GM12878 (cell line): Measurements from ENCODE around the gene FILIP1L. TPM values are rescaled to one million over a fixed set of nuclear protein-coding genes. Genes with fewer than 3 reads are reported as not detected.

Experiments used
- ATAC-seq: fragments of 200-7000 bp; cut with Tn5 transposase; 3 replicates; pipeline ENCODE4 v1.9.1; 2020; ENCODE audit warnings: mild to moderate bottlenecking, moderate library complexity
- BruUV-seq: library from RNA; stranded (reverse); fragments of 400-500 nt; replicated peaks from 2 replicates; lab custom pipeline; 2021; lab: Mats Ljungman, UMichigan
- CTCF ChIA-PET: fragments of 300-600 bp; sonication (Branson Sonifier 250); formaldehyde crosslinking; extraction: SDS; loops from one replicate; lab custom pipeline; 2021; ENCODE audit warnings: inconsistent platforms; lab: Yijun Ruan, JAX
- POLR2A ChIA-PET: fragments of 350-600 bp; formaldehyde crosslinking; extraction: SDS; loops from one replicate; lab custom pipeline; 2021; ENCODE audit warnings: inconsistent platforms; lab: Charles Lee
- RAD21 ChIA-PET: fragments of 300-600 bp; sonication (Branson Sonifier 250); formaldehyde crosslinking; loops from one replicate; lab custom pipeline; 2023; ENCODE audit warnings: antibody characterized with exemption; ENCODE audit not compliant: unreplicated experiment; lab: Charles Lee
- SMC1A ChIA-PET: fragments of 300-600 bp; sonication (Branson Sonifier 250); formaldehyde crosslinking; loops from one replicate; lab custom pipeline; 2023; ENCODE audit not compliant: unreplicated experiment, uncharacterized antibody; lab: Charles Lee
- DNase-seq: peaks from one replicate; pipeline ENCODE4 v3.0.0-alpha.2; 2011; ENCODE audit warnings: low read depth, low spot score
- FAIRE-seq: peaks from 3 replicates; lab custom pipeline; 2011; peaks lifted over from hg19 to GRCh38; lab: Jason Lieb, UNC
- H2AFZ ChIP-seq: 2 replicates; pipeline ENCODE4 v1.6.0; 2011; ENCODE audit warnings: low read depth, low read length, control low read depth; ENCODE audit not compliant: control insufficient read depth
- H3K27ac ChIP-seq: 2 replicates; pipeline ENCODE4 v1.5.1; 2011; ENCODE audit warnings: control low read depth; ENCODE audit not compliant: control insufficient read depth, insufficient read depth
- H3K27me3 ChIP-seq, 2 experiments: replicated peaks in 1 of 2; 2 replicates each; pipeline versions ENCODE4 v1.6.0 to v1.6.1; 2011; ENCODE audit warnings: low read length in 1 of 2; ENCODE audit not compliant: control insufficient read depth in 2 of 2, insufficient read depth in 2 of 2
- H3K36me3 ChIP-seq, 2 experiments: 2 replicates each; pipeline ENCODE4 v1.5.1; 2011; ENCODE audit warnings: low read length in 1 of 2; ENCODE audit not compliant: control insufficient read depth in 2 of 2, insufficient read depth in 2 of 2
- H3K4me1 ChIP-seq: 2 replicates; pipeline ENCODE4 v1.6.1; 2011; ENCODE audit warnings: mild to moderate bottlenecking, low read length, moderate library complexity, mixed read lengths; ENCODE audit not compliant: control insufficient read depth, insufficient read depth
- H3K4me2 ChIP-seq: 2 replicates; pipeline ENCODE4 v1.6.0; 2011; ENCODE audit warnings: control low read depth; ENCODE audit not compliant: control insufficient read depth, insufficient read depth
- H3K4me3 ChIP-seq: fragments of 200-600 bp; sonication (generic); 2 replicates; pipeline ENCODE4 v1.5.1; 2016
- H3K79me2 ChIP-seq: 2 replicates; pipeline ENCODE4 v1.6.0; 2011; ENCODE audit warnings: low read length; ENCODE audit not compliant: control insufficient read depth, insufficient read depth
- H3K9ac ChIP-seq: 2 replicates; pipeline ENCODE4 v1.8.0; 2011; ENCODE audit warnings: low read length, control low read depth, mixed read lengths; ENCODE audit not compliant: control insufficient read depth, insufficient read depth
- H3K9me3 ChIP-seq: replicated peaks from 3 replicates; pipeline ENCODE4 v1.5.1; 2011; ENCODE audit warnings: mild to moderate bottlenecking, low read length; ENCODE audit not compliant: control insufficient read depth, insufficient read depth
- H4K20me1 ChIP-seq: 2 replicates; pipeline ENCODE4 v1.6.0; 2011; ENCODE audit not compliant: control insufficient read depth, insufficient read depth
- ASH2L ChIP-seq: fragments of 300-600, 200-600 bp; sonication (generic); IDR thresholded peaks from 2 replicates; pipeline ENCODE4 v1.6.1; 2017; ENCODE audit warnings: low read depth, mild to moderate bottlenecking, borderline replicate concordance
- CBX3 ChIP-seq: fragments of 200-600 bp; sonication (generic); IDR thresholded peaks from 2 replicates; pipeline ENCODE4 v1.6.1; 2016; ENCODE audit warnings: low read depth, borderline replicate concordance
- HDAC6 ChIP-seq: fragments of 200-600 bp; sonication (generic); IDR thresholded peaks from one replicate; pipeline ENCODE4 v1.8.0; 2017; ENCODE audit warnings: antibody characterized with exemption; ENCODE audit not compliant: unreplicated experiment
- NR2F1 ChIP-seq: fragments of 450-650 bp; conservative IDR thresholded peaks from 2 replicates; pipeline ENCODE4 v1.6.1; 2017; ENCODE audit warnings: mild to moderate bottlenecking
- WRNIP1 ChIP-seq: IDR thresholded peaks from 2 replicates; pipeline ENCODE4 v1.6.1; 2011; ENCODE audit warnings: low read depth, low read length, improper control_type of control experiment, borderline replicate concordance
- WGBS: methylation state at CpG from one replicate; pipeline ENCODE4 v1.1.6; 2016; ENCODE audit warnings: low lambda C conversion rate; ENCODE audit not compliant: insufficient replicate concordance, insufficient coverage; ENCODE audit errors: missing lambda C conversion rate; 5-methylcytosine and 5-hydroxymethylcytosine counted together
- in situ Hi-C: fragments of 300-500 bp; cut with MboI; formaldehyde crosslinking; loops from 9 replicates; pipeline ENCODE4 v1.14.3; 2018; ENCODE audit warnings: mixed read lengths
- intact Hi-C: fragments of 100-400 bp; cut with micrococcal nuclease; formaldehyde crosslinking; loops from one replicate; pipeline ENCODE4 v1.14.2; 2022; ENCODE audit not compliant: unreplicated experiment
- polyA plus RNA-seq, 11 experiments: library from polyadenylated mRNA; depleted of rRNA in 4 of 11; unstranded in 6 of 11; stranded (reverse) in 5 of 11; fragments of >200 nt; fragmentation: Nextera tagmentation in 4 of 11; fragmentation: Illumina TruSeq in 1 of 11; extraction: Ambion mirVana in 4 of 11; extraction: Trizol in 1 of 11; gene quantifications; 1 replicate in 1 of 11; 2 replicates in 10 of 11; pipeline versions ENCODE4 v1.2.1 to v1.2.3, GENCODE V29; 2011 to 2016; ENCODE audit warnings: inconsistent platforms in 2 of 11, missing spikeins in 2 of 11, low read depth in 1 of 11
- total RNA-seq, 4 experiments: library from RNA; depleted of rRNA in 3 of 4; stranded (reverse); fragments of >200 nt in 3 of 4; fragmentation: Illumina TruSeq in 1 of 4; extraction: Trizol in 1 of 4; gene quantifications; 2 replicates each; pipeline versions ENCODE4 v1.2.1 to v1.2.3, GENCODE V29; 2013 to 2021
- TF ChIP-seq, protein P1 (sequence below): fragments of 450-650 bp; formaldehyde crosslinking; IDR thresholded peaks from 2 replicates; pipeline ENCODE4 v1.4.0; 2020; ENCODE audit warnings: mild to moderate bottlenecking, moderate library complexity

The FILIP1L gene
- total and polyA plus RNA-seq, 10 of the 15 experiments (the other 5 are each of a cell fraction or from before 2014, with no cell fraction given) = 0.24 to 6.1 (median 3.5) TPM

GRCh38 chr3:100041328-100041749 lies 73.0 kb downstream of the FILIP1L start:
- FAIRE-seq (no peak), DNase-seq (no peak), ATAC-seq (no peak)
- ChIA-PET RAD21 (interaction anchor here (1.0 kb wide), 1 partner anchor 20 kb away, joined by 3 read pairs; no protein-coding TSS in a partner anchor), POLR2A (no interaction called here), SMC1A (interaction anchor here (0.7 to 1.5 kb wide), 3 partner anchors 15 to 21 kb away, joined by 3 to 5 read pairs (median 4); no protein-coding TSS in a partner anchor), CTCF (interaction anchor here (0.9 to 2.6 kb wide), 4 partner anchors 10 to 213 kb away, joined by 3 to 7 read pairs (median 4); no protein-coding TSS in a partner anchor)
- TF ChIP-seq, protein P1, sequence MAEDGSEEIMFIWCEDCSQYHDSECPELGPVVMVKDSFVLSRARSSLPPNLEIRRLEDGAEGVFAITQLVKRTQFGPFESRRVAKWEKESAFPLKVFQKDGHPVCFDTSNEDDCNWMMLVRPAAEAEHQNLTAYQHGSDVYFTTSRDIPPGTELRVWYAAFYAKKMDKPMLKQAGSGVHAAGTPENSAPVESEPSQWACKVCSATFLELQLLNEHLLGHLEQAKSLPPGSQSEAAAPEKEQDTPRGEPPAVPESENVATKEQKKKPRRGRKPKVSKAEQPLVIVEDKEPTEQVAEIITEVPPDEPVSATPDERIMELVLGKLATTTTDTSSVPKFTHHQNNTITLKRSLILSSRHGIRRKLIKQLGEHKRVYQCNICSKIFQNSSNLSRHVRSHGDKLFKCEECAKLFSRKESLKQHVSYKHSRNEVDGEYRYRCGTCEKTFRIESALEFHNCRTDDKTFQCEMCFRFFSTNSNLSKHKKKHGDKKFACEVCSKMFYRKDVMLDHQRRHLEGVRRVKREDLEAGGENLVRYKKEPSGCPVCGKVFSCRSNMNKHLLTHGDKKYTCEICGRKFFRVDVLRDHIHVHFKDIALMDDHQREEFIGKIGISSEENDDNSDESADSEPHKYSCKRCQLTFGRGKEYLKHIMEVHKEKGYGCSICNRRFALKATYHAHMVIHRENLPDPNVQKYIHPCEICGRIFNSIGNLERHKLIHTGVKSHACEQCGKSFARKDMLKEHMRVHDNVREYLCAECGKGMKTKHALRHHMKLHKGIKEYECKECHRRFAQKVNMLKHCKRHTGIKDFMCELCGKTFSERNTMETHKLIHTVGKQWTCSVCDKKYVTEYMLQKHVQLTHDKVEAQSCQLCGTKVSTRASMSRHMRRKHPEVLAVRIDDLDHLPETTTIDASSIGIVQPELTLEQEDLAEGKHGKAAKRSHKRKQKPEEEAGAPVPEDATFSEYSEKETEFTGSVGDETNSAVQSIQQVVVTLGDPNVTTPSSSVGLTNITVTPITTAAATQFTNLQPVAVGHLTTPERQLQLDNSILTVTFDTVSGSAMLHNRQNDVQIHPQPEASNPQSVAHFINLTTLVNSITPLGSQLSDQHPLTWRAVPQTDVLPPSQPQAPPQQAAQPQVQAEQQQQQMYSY (CRISPR knock-in tag) = no peak
- TF ChIP-seq ASH2L (no peak), NR2F1 (no peak), CBX3 (no peak), HDAC6 (no peak), WRNIP1 (no peak)
- Histone ChIP-seq H3K9me3 (no peaks in the 10 kb centered on the region), H3K36me3 (no peaks in the 10 kb centered on the region), H3K79me2 (no peaks in the 10 kb centered on the region), H4K20me1 (no peaks in the 10 kb centered on the region), H3K27me3 (no peaks in the 10 kb centered on the region), H3K9ac (no peak overlapping the region), H3K4me1 (peaks cover 22% of the 10 kb centered on the region), H2AFZ (no peak overlapping the region), H3K27ac (no peak overlapping the region), H3K4me2 (no peak overlapping the region), H3K4me3 (no peak overlapping the region)
- intact Hi-C loops (no loop called here), in situ Hi-C loops (no loop called here)
- WGBS = 92% methylated on average over 1 of the region's 1 CpG
- no TSS peak for BruUV-seq
